Fibroblast of skin of right quadriceps (primary cell): Measurements from ENCODE around the gene CBARP.
"Not testable (repeated sequence)": the region's sequence is repeated elsewhere in the genome, so short reads cannot be mapped to it uniquely, and the experiment has no call there.

Source experiments
- DNase-seq: peaks from one replicate; pipeline ENCODE4 v3.0.0-alpha.2; 2013

CBARP gene

GRCh38 chr19:1251330-1252220 is 13.8 kb upstream of the CBARP start:
- peak; percentile 79 for DNase-seq

GRCh38 chr19:1250437-1251260 is 12.8 kb upstream of the CBARP start:
- peak; percentile 82 for DNase-seq

GRCh38 chr19:1249990-1250436 is 12.2 kb upstream of the CBARP start:
- DNase-seq, result no peak

- peak; percentile 98 for DNase-seq
Measured at GRCh38 chr19:1249298-1249989, 11.6 kb upstream of the CBARP start.

- peak; percentile 77 for DNase-seq
Measured at GRCh38 chr19:1248786-1249297, 11.0 kb upstream of the CBARP start.

- peak; percentile 87 for DNase-seq
Measured at GRCh38 chr19:1248139-1248785, 10.5 kb upstream of the CBARP start, which contains the start of gene MIDN. Gene MIDN, plus strand, starts transcription at chr19:1248583. Its CDS starts 1,714 bp downstream, at chr19:1250297.

GRCh38 chr19:1247748-1248138 is 9.9 kb upstream of the CBARP start:
- DNase-seq, result no peak

GRCh38 chr19:1246265-1247087 is 8.7 kb upstream of the CBARP start:
- not testable (repeated sequence) for DNase-seq

GRCh38 chr19:1245494-1246264 is 7.9 kb upstream of the CBARP start:
- DNase-seq, result no peak

- no peak for DNase-seq
Measured at GRCh38 chr19:1244693-1245451, 7.1 kb upstream of the CBARP start.

- DNase-seq, result peak; percentile 78
Measured at GRCh38 chr19:1243768-1244692, 6.2 kb upstream of the CBARP start.

- DNase-seq, result peak; percentile 93
Measured at GRCh38 chr19:1241417-1242095, 3.8 kb upstream of the CBARP start, which contains the start of gene ATP5F1D. Gene ATP5F1D, plus strand, starts transcription at chr19:1241751. Its CDS starts 100 bp downstream, at chr19:1241851.

GRCh38 chr19:1240925-1241324 is 3.1 kb upstream of the CBARP start:
- DNase-seq, result no peak

- DNase-seq, result peak; percentile 90
Measured at GRCh38 chr19:1239796-1240737, 2.3 kb upstream of the CBARP start.

GRCh38 chr19:1239420-1239795 is 1.6 kb upstream of the CBARP start:
- DNase-seq, result no peak
